K562 (cell line): ENCODE data around the gene TTLL10. TPM values are rescaled to one million over a fixed set of nuclear protein-coding genes. Genes with fewer than 3 reads are reported as not detected.
A peak's percentile ranks its signal among the peaks of the same experiment; 100 is the strongest.

ENCODE experiments used
- CBX8 ChIP-seq: fragments of 200-600 bp; sonication (generic); IDR thresholded peaks from 2 replicates; pipeline ENCODE4 v1.6.1; 2012; ENCODE audit warnings: borderline replicate concordance, mixed run types, low read depth, mild to moderate bottlenecking, moderate library complexity, mixed read lengths, low read length, control low read depth, inconsistent platforms; ENCODE audit not compliant: poor library complexity, severe bottlenecking; ENCODE audit errors: extremely low read depth
- EP300 ChIP-seq: IDR thresholded peaks from 2 replicates; pipeline ENCODE4 v1.6.1; 2012; ENCODE audit warnings: low read length, improper control_type of control experiment
- ESRRA ChIP-seq: fragments of 450-650 bp; IDR thresholded peaks from 2 replicates; pipeline ENCODE4 v1.6.1; 2014; ENCODE audit warnings: low read depth, mild to moderate bottlenecking, moderate library complexity, borderline replicate concordance
- FOSL1 ChIP-seq: fragments of 200-800 bp; sonication (Bioruptor generic); conservative IDR thresholded peaks from 2 replicates; pipeline ENCODE4 v1.6.1; 2016; ENCODE audit warnings: missing genetic modification characterization, missing compliant biosample characterization
- GABPA ChIP-seq: fragments of 200-800 bp; sonication (Bioruptor generic); conservative IDR thresholded peaks from 2 replicates; pipeline ENCODE4 v1.6.1; 2016; ENCODE audit warnings: low read depth, missing genetic modification characterization, missing compliant biosample characterization
- GTF3C2 ChIP-seq: IDR thresholded peaks from 3 replicates; pipeline ENCODE4 v1.6.1; 2011; ENCODE audit warnings: borderline replicate concordance, mild to moderate bottlenecking, moderate library complexity; ENCODE audit not compliant: insufficient read length; ENCODE audit errors: extremely low read depth
- HCFC1 ChIP-seq: IDR thresholded peaks from 2 replicates; pipeline ENCODE4 v1.6.1; 2012; ENCODE audit warnings: low read depth, low read length, improper control_type of control experiment
- HEY1 ChIP-seq: fragments of 250-450 bp; sonication (Bioruptor Pico); IDR thresholded peaks from 2 replicates; pipeline ENCODE4 v1.5.0; 2020; ENCODE audit warnings: mild to moderate bottlenecking, moderate library complexity, borderline replicate concordance
- HMG20A ChIP-seq: fragments of 450-650 bp; formaldehyde crosslinking; conservative IDR thresholded peaks from 2 replicates; pipeline ENCODE4 v1.4.0; 2020; ENCODE audit warnings: mild to moderate bottlenecking, mixed read lengths
- KDM4B ChIP-seq, 2 experiments: fragments of 450-650 bp in 1 of 2; sonication (generic) in 1 of 2; IDR thresholded peaks; 2 replicates each; pipeline ENCODE4 v1.6.1; 2016 to 2017; ENCODE audit warnings: borderline replicate concordance in 2 of 2, antibody characterized with exemption in 1 of 2, low read depth in 1 of 2, mild to moderate bottlenecking in 1 of 2
- MAZ ChIP-seq, 2 experiments: fragments of 450-650 bp in 1 of 2; sonication (generic) in 1 of 2; formaldehyde crosslinking; IDR thresholded peaks in 1 of 2; conservative IDR thresholded peaks in 1 of 2; 2 replicates each; pipeline versions ENCODE4 v1.4.0 to v1.5.0; 2020; ENCODE audit warnings: mild to moderate bottlenecking in 1 of 2, missing genetic modification reagents in 1 of 2
- MCM5 ChIP-seq: fragments of 450-650 bp; IDR thresholded peaks from 2 replicates; pipeline ENCODE4 v1.6.1; 2016; ENCODE audit warnings: low read depth
- MECOM ChIP-seq: fragments of 250-450 bp; sonication (Bioruptor Pico); IDR thresholded peaks from 2 replicates; pipeline ENCODE4 v1.8.0; 2022; ENCODE audit warnings: inconsistent platforms
- MTF1 ChIP-seq: fragments of 250-450 bp; sonication (Bioruptor Pico); IDR thresholded peaks from 2 replicates; pipeline ENCODE4 v1.9.0; 2021; ENCODE audit warnings: moderate library complexity, mild to moderate bottlenecking, inconsistent platforms, borderline replicate concordance
- NFE2 ChIP-seq: IDR thresholded peaks from 2 replicates; pipeline ENCODE4 v1.6.1; 2014; ENCODE audit warnings: antibody characterized with exemption, low read depth
- NKRF ChIP-seq: fragments of 450-650 bp; IDR thresholded peaks from 2 replicates; pipeline ENCODE4 v1.6.1; 2016; ENCODE audit warnings: borderline replicate concordance
- NR4A1 ChIP-seq, 2 experiments: fragments of 250-450 bp in 1 of 2; fragments of 450-650 bp in 1 of 2; sonication (Bioruptor Pico) in 1 of 2; IDR thresholded peaks; 2 replicates each; pipeline versions ENCODE4 v1.4.0 to v1.6.1; 2016 to 2020; ENCODE audit warnings: mild to moderate bottlenecking in 2 of 2, missing compliant biosample characterization in 1 of 2, missing genetic modification characterization in 1 of 2, moderate library complexity in 1 of 2
- POLR3A ChIP-seq: IDR thresholded peaks from 2 replicates; pipeline ENCODE4 v1.6.1; 2011; ENCODE audit warnings: borderline replicate concordance, mild to moderate bottlenecking, moderate library complexity; ENCODE audit not compliant: insufficient read length, insufficient read depth; ENCODE audit errors: extremely low read depth
- THRB ChIP-seq: fragments of 450-650 bp; formaldehyde crosslinking; conservative IDR thresholded peaks from 2 replicates; pipeline ENCODE4 v1.4.0; 2022; ENCODE audit warnings: mild to moderate bottlenecking, missing genetic modification characterization
- YBX1 ChIP-seq: fragments of 450-650 bp; IDR thresholded peaks from 2 replicates; pipeline ENCODE4 v1.7.1; 2016; ENCODE audit warnings: mild to moderate bottlenecking
- ZNF57 ChIP-seq: fragments of 450-650 bp; formaldehyde crosslinking; IDR thresholded peaks from 2 replicates; pipeline ENCODE4 v1.4.0; 2020; ENCODE audit warnings: mild to moderate bottlenecking, moderate library complexity
- ZNF75A ChIP-seq: fragments of 450-650 bp; formaldehyde crosslinking; IDR thresholded peaks from 2 replicates; pipeline ENCODE4 v1.4.0; 2020; ENCODE audit warnings: mild to moderate bottlenecking
- polyA plus RNA-seq, 8 experiments: library from polyadenylated mRNA; depleted of rRNA in 4 of 8; stranded (reverse) in 5 of 8; unstranded in 3 of 8; fragments of >200 nt; fragmentation: Nextera tagmentation in 2 of 8; fragmentation: Illumina TruSeq in 1 of 8; extraction: Ambion mirVana in 2 of 8; extraction: Trizol in 1 of 8; gene quantifications; 2 replicates each; pipeline versions ENCODE4 v1.2.1 to v1.2.3, GENCODE V29; 2011 to 2014; ENCODE audit warnings: inconsistent platforms in 1 of 8, missing spikeins in 1 of 8
- total RNA-seq, 7 experiments: library from RNA; depleted of rRNA in 6 of 7; stranded (reverse); fragments of >200 nt in 6 of 7; fragmentation: Illumina TruSeq in 2 of 7; extraction: Trizol in 2 of 7; gene quantifications; 2 replicates each; pipeline versions ENCODE4 v1.2.1 to v1.2.3, GENCODE V29; 2011 to 2021; ENCODE audit warnings: low replicate concordance in 1 of 7

TTLL10 gene
- total and polyA plus RNA-seq, 9 of the 15 experiments (the other 6 are each of a cell fraction or from before 2014, with no cell fraction given): not detected

- TF ChIP-seq GTF3C2 (no peak), FOSL1 (tag) (no peak), MCM5 (no peak), HEY1 (CRISPR knock-in tag) (0 out of 2 replicates have a peak, but pooled peaks have one; percentile 36), EP300 (0 out of 2 replicates have a peak, but pooled peaks have one; percentile 25), ZNF75A (CRISPR knock-in tag) (no peak), YBX1 (no peak), ESRRA (no peak; the same call in 1 of the 2 replicates), HMG20A (CRISPR knock-in tag) (no peak), NR4A1 (CRISPR knock-in tag; IDR thresholded peaks at IDR 0.05) (0 out of 2 replicates have a peak, but pooled peaks have one; percentile 31), NR4A1 (tag; IDR thresholded peaks at IDR 0.05) (peak; percentile 75), NKRF (no peak), GABPA (peak; percentile 69), THRB (no peak), MECOM (CRISPR knock-in tag) (no peak), CBX8 (no peak), NFE2 (no peak), ZNF57 (no peak), HCFC1 (peak; percentile 27; the same call in 1 of the 2 replicates), KDM4B (IDR thresholded peaks at IDR 0.05; ENCODE audit: borderline replicate concordance in 2 of 2, low read depth in 1 of 2) (peak in 1 of 2 experiments; percentile 66; a peak in 1 of 4 replicates), POLR3A (no peak), MAZ (CRISPR knock-in tag; conservative IDR thresholded peaks at IDR 0.05 in 1 of 2, IDR thresholded peaks at IDR 0.05 in 1 of 2) (peak in 1 of 2 experiments; percentile 72), MTF1 (CRISPR knock-in tag) (no peak)
Measured at GRCh38 chr1:1157426-1157913, 16.2 kb upstream of the TTLL10 start (continued).
